Naive thymus-derived CD4-positive, alpha-beta T cell (primary cell): ENCODE results near the gene ISCU. TPM values are rescaled to one million over a fixed set of nuclear protein-coding genes. Genes with fewer than 3 reads are reported as not detected.
A peak's percentile ranks its signal among the peaks of the same experiment; 100 is the strongest.

Source experiments
- ATAC-seq: fragments of 150-1000 bp; cut with Tn5 transposase; 2 replicates; pipeline ENCODE4 v1.10.0; 2021; ENCODE audit warnings: mild to moderate bottlenecking, moderate library complexity
- CTCF ChIA-PET: fragments of 350-600 bp; sonication (Branson Sonifier 250); formaldehyde crosslinking; loops from one replicate; lab custom pipeline; 2021; ENCODE audit warnings: antibody characterized with exemption; lab: Charles Lee
- POLR2A ChIA-PET: fragments of 350-600 bp; sonication (Branson Sonifier 250); formaldehyde crosslinking; loops from one replicate; lab custom pipeline; 2021; ENCODE audit warnings: antibody characterized with exemption, inconsistent platforms; lab: Charles Lee
- DNase-seq, 9 donors: peaks; one replicate each; pipeline versions ENCODE4 v3.0.0 to v3.0.0-alpha.2; 2020 to 2022; ENCODE audit warnings: mixed read lengths in 1 of 9
- H3K27ac ChIP-seq: one replicate; pipeline ENCODE4 v1.7.0; 2013; ENCODE audit warnings: mild to moderate bottlenecking, low read depth, low read length, moderate library complexity
- H3K27me3 ChIP-seq, 2 donors: one replicate each; pipeline ENCODE4 v1.7.0; 2013; ENCODE audit warnings: low read length in 2 of 2, mild to moderate bottlenecking in 2 of 2, moderate library complexity in 2 of 2; ENCODE audit not compliant: control insufficient read depth in 2 of 2, insufficient read depth in 2 of 2
- H3K36me3 ChIP-seq, 3 experiments: 1 replicate in 2 of 3; 2 replicates in 1 of 3; pipeline ENCODE4 v1.7.0; 2013; ENCODE audit warnings: low read length in 3 of 3, mild to moderate bottlenecking in 3 of 3, moderate library complexity in 1 of 3; ENCODE audit not compliant: insufficient read depth in 3 of 3, control insufficient read depth in 2 of 3
- H3K4me1 ChIP-seq, 2 donors: one replicate each; pipeline ENCODE4 v1.7.0; 2013; ENCODE audit warnings: low read length in 2 of 2, mild to moderate bottlenecking in 2 of 2, moderate library complexity in 1 of 2; ENCODE audit not compliant: control insufficient read depth in 2 of 2, insufficient read depth in 2 of 2
- H3K4me3 ChIP-seq: 2 replicates; pipeline ENCODE4 v1.7.0; 2013; ENCODE audit warnings: mild to moderate bottlenecking, low read length
- H3K9me3 ChIP-seq, 3 experiments: 1 replicate in 2 of 3; 2 replicates in 1 of 3; pipeline ENCODE4 v1.7.0; 2013; ENCODE audit warnings: low read length in 3 of 3; ENCODE audit not compliant: control insufficient read depth in 2 of 3
- H3K27ac Mint-ChIP-seq, 9 donors: one replicate each; pipeline ENCODE4 v1.8.0; 2020 to 2022; ENCODE audit warnings: mixed read lengths in 9 of 9, mild to moderate bottlenecking in 8 of 9, moderate library complexity in 5 of 9, inconsistent platforms in 2 of 9
- H3K27me3 Mint-ChIP-seq, 5 donors: one replicate each; pipeline ENCODE4 v1.8.0; 2021 to 2022; ENCODE audit warnings: mixed read lengths in 5 of 5, mild to moderate bottlenecking in 1 of 5
- H3K36me3 Mint-ChIP-seq, 5 donors: one replicate each; pipeline ENCODE4 v1.8.0; 2020 to 2022; ENCODE audit warnings: mixed read lengths in 5 of 5, mild to moderate bottlenecking in 3 of 5, inconsistent platforms in 1 of 5
- H3K4me1 Mint-ChIP-seq, 7 donors: one replicate each; pipeline ENCODE4 v1.8.0; 2020 to 2022; ENCODE audit warnings: mixed read lengths in 7 of 7, mild to moderate bottlenecking in 3 of 7, inconsistent platforms in 1 of 7
- H3K4me3 Mint-ChIP-seq, 10 donors: one replicate each; pipeline ENCODE4 v1.8.0; 2020 to 2022; ENCODE audit warnings: mild to moderate bottlenecking in 10 of 10, mixed read lengths in 10 of 10, moderate library complexity in 6 of 10, inconsistent platforms in 2 of 10
- H3K9me3 Mint-ChIP-seq, 11 donors: one replicate each; pipeline ENCODE4 v1.8.0; 2020 to 2022; ENCODE audit warnings: mixed read lengths in 11 of 11, mild to moderate bottlenecking in 4 of 11, inconsistent platforms in 1 of 11, moderate library complexity in 1 of 11
- intact Hi-C, 2 donors: fragments of 100-400 bp; cut with micrococcal nuclease; formaldehyde crosslinking; loops; one replicate each; pipeline ENCODE4 v1.15.1; 2023
- polyA plus RNA-seq, 2 donors: library from polyadenylated mRNA; unstranded; fragments of 300-500 nt; fragmentation: Illumina TruSeq; gene quantifications; one replicate each; pipeline ENCODE4 v1.2.3, GENCODE V29; 2021
- total RNA-seq, 6 experiments: library from RNA in 5 of 6; stranded (reverse) in 5 of 6; gene quantifications; 1 replicate in 5 of 6; 2 replicates in 1 of 6; pipeline ENCODE4 v1.2.3 and lab custom pipeline; 2021 to 2026

The ISCU gene
- total and polyA plus RNA-seq, 7 experiments from 2014 or later, result 51.7 to 401 (median 197) TPM

DNA sequence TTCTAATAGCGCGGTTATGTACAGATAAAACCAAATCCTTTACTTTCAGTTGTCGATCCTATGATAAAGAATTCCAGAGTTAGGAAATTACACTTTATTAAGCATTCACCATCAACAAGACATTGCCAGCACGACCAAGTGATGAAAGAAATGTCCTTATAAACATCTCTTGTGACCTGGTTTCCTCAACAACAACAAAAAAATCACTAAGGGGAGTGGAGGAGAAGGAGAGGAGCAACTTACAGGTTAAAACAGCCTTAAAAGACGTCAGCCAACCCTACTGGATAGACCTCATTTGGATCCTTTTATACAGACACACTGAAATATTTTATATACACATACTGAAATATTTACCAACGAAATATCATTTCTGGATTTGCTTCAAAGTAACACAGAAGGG lies 24.2 kb upstream of the ISCU start:
- Mint-ChIP-seq H3K27ac (peak overlapping the region in 2 of 9 donors; percentile 3 to 20), H3K27me3 (no peaks in the 10 kb centered on the region), H3K36me3 (peaks cover 7 to 59% (median 18%) of the 10 kb centered on the region in 5 donors), H3K9me3 (no peaks in the 10 kb centered on the region), H3K4me3 (no peak overlapping the region), H3K4me1 (peaks cover 6 to 22% (median 15%) of the 10 kb centered on the region in 7 donors)
- intact Hi-C loops, result loop anchor here in 1 of 2 donors (2.0 kb wide), 1 partner anchor 15 kb away; no protein-coding TSS in a partner anchor
- POLR2A ChIA-PET, result no interaction called here
- H3K4me1 ChIP-seq, result no peaks in the 10 kb centered on the region
- DNase-seq (no peak), ATAC-seq (no peak)
- H3K27me3 ChIP-seq, result no peaks in the 10 kb centered on the region
- H3K4me3 ChIP-seq, result no peak overlapping the region
- CTCF ChIA-PET, result no interaction called here
- no peaks in the 10 kb centered on the region for H3K9me3 ChIP-seq
- H3K36me3 ChIP-seq, result peaks cover 21 to 64% (median 45%) of the 10 kb centered on the region in 3 experiments
- no peak overlapping the region for H3K27ac ChIP-seq

DNA sequence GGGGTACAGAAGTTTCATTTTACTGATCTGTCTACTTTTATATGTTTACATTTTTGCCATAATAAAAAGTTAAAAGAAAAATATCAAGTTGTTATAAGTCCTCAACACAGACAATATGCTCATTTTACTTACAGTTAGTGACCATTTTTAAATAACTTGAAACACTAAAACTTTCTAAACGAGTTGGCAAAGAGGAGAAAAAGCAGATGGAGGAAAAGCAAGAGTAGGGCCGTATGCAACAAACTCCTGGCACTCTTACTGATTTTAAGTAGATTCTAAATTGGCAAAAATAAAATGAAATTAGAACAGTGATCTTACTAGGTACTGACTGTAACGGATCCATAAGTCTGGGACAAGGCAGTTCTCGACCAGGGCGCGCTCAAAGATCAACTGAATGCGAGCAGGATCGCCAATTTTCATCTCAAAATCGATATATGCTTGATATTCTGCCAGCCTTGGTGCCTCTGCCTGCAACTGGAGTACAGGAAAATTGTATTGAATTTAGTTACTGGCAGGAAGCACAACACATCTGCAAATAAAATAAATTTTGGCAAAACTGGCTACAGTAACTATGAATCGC lies 23.7 kb upstream of the ISCU start:
- no peaks in the 10 kb centered on the region for H3K9me3 ChIP-seq
- H3K27ac ChIP-seq, result no peak overlapping the region
- peaks cover 23 to 64% (median 45%) of the 10 kb centered on the region in 3 experiments for H3K36me3 ChIP-seq
- Mint-ChIP-seq H3K27ac (peak overlapping the region in 2 of 9 donors; percentile 20 to 30), H3K27me3 (no peaks in the 10 kb centered on the region), H3K9me3 (no peaks in the 10 kb centered on the region), H3K4me1 (peaks cover 6 to 25% (median 16%) of the 10 kb centered on the region in 7 donors), H3K36me3 (peaks cover 7 to 62% (median 19%) of the 10 kb centered on the region in 5 donors), H3K4me3 (no peak overlapping the region)
- no peaks in the 10 kb centered on the region for H3K27me3 ChIP-seq
- no peak for DNase-seq
- no peak for ATAC-seq
- intact Hi-C loops, result loop anchor here in 1 of 2 donors (2.0 kb wide), 1 partner anchor 14 kb away; no protein-coding TSS in a partner anchor
- POLR2A ChIA-PET, result no interaction called here
- CTCF ChIA-PET, result no interaction called here
- no peaks in the 10 kb centered on the region for H3K4me1 ChIP-seq
- H3K4me3 ChIP-seq, result no peak overlapping the region

DNA sequence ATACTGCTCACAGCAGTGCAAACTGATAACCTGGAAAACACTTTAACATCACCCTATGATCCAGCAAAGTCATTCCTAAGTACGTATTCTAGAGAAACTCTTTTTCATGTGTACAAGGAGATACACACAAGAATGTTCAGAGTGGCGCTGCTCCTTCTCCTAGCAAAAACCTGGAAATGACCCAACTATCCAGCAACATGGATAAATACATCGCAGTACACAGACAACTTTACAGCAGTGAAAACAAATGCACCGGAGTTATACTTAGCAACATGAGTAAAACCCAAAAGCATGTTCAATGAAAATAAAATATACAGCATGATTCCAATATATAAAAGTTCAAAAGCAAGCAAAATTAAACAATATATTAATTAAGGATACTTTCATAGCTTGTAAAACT lies 20.1 kb upstream of the ISCU start:
- intact Hi-C loops, result no loop called here
- Mint-ChIP-seq H3K36me3 (peaks cover 15 to 52% (median 22%) of the 10 kb centered on the region in 5 donors), H3K9me3 (peaks cover 0 to 2% (median 0%) of the 10 kb centered on the region in 11 donors), H3K4me3 (no peak overlapping the region), H3K27ac (no peak overlapping the region), H3K27me3 (no peaks in the 10 kb centered on the region), H3K4me1 (peaks cover 14 to 30% (median 21%) of the 10 kb centered on the region in 7 donors)
- no peak overlapping the region for H3K4me3 ChIP-seq
- POLR2A ChIA-PET, result no interaction called here
- H3K4me1 ChIP-seq, result no peaks in the 10 kb centered on the region
- ATAC-seq (no peak), DNase-seq (no peak)
- no peaks in the 10 kb centered on the region for H3K27me3 ChIP-seq
- no peak overlapping the region for H3K27ac ChIP-seq
- peaks cover 25 to 66% (median 35%) of the 10 kb centered on the region in 3 experiments for H3K36me3 ChIP-seq
- CTCF ChIA-PET, result no interaction called here
- H3K9me3 ChIP-seq, result no peaks in the 10 kb centered on the region

DNA sequence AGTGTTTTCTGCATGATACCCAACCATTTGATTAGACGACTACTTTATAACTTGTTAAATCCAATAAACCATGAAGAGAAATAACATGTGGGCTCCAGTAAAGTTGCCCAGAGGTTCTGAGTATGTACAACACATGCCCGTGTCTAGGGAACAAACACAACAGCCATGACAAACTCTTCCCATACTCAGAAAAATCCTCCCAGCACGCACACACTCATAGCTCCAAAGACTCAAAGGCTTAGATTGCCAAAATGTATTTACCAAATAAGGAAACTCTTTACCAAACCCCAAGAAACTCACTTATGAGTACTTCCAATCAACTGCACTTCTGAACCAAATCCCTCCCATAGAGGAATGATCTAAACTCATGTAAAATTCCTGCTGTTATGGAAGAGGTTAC lies 18.7 kb upstream of the ISCU start:
- ChIA-PET CTCF (interaction anchor here (1.2 kb wide), 1 partner anchor 9 kb away, joined by 4 read pairs; no protein-coding TSS in a partner anchor), POLR2A (interaction anchor here (1.6 kb wide), 1 partner anchor 14 kb away, joined by 5 read pairs; no protein-coding TSS in a partner anchor)
- Mint-ChIP-seq H3K27me3 (no peaks in the 10 kb centered on the region), H3K4me3 (no peak overlapping the region), H3K9me3 (peaks cover 0 to 2% (median 0%) of the 10 kb centered on the region in 11 donors), H3K4me1 (peaks cover 10 to 38% (median 24%) of the 10 kb centered on the region in 7 donors), H3K36me3 (peaks cover 20 to 50% (median 24%) of the 10 kb centered on the region in 5 donors), H3K27ac (peak overlapping the region in 1 of 9 donors; percentile 30)
- Histone ChIP-seq H3K36me3 (peaks cover 25 to 67% (median 37%) of the 10 kb centered on the region in 3 experiments), H3K4me3 (no peak overlapping the region), H3K27ac (no peak overlapping the region), H3K4me1 (no peaks in the 10 kb centered on the region), H3K9me3 (no peaks in the 10 kb centered on the region), H3K27me3 (no peaks in the 10 kb centered on the region)
- DNase-seq, result no peak
- ATAC-seq, result no peak
- intact Hi-C loops, result no loop called here

DNA sequence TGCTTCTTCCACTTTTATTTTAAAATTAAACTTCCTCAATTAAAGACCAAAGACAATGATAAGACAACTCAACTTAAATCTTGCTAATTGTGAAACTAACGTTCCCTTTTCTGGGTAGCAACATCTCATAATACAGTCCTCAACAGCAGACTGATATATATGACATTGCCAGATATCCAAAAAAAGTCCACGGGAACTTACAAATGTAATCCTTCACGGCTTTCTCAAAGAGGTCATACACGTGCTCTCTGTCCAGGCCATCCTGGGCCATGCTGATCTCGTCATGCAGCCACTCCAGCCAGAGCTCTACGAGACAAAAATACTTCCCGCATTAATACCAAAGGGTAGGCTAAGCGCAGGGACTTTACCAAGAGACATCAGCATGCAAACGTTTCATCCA lies 14.7 kb upstream of the ISCU start:
- Histone ChIP-seq H3K4me3 (no peak overlapping the region), H3K9me3 (no peaks in the 10 kb centered on the region), H3K27me3 (no peaks in the 10 kb centered on the region), H3K36me3 (peaks cover 25 to 63% (median 35%) of the 10 kb centered on the region in 3 experiments), H3K4me1 (peaks cover 0 to 6% of the 10 kb centered on the region in 2 donors), H3K27ac (no peak overlapping the region)
- Mint-ChIP-seq H3K36me3 (peaks cover 20 to 40% (median 25%) of the 10 kb centered on the region in 5 donors), H3K27ac (no peak overlapping the region), H3K27me3 (no peaks in the 10 kb centered on the region), H3K9me3 (peaks cover 0 to 2% (median 0%) of the 10 kb centered on the region in 11 donors), H3K4me1 (peaks cover 20 to 55% (median 46%) of the 10 kb centered on the region in 7 donors), H3K4me3 (no peak overlapping the region)
- intact Hi-C loops, result no loop called here
- CTCF ChIA-PET, result no interaction called here
- peak; percentile 16 for ATAC-seq
- no peak for DNase-seq
- POLR2A ChIA-PET, result no interaction called here

DNA sequence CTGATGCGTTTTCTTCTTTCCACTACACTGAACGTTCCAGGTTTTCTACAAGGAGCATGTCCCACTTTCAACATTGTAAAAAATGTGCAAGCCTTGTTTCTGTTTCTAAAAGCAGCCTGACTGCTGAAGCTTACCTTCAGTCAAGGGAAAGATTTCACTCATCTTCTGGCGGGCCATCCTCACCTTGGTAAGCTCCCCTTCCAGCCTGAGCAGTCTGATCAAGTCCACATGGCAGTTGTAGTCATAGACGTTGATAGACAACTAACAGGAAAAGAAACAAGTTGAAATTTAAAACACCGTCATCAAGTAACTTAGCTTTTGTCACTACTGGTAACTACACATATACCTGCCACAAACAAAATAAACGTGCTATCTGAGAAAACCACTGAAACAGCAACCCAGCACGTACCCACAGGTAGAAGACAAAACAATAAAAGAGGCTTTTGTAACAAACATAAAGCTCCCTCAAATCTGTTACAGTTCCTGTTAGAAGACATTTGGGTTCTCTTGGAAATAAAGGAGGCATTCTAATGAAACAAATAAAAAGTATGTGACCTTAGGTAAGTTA lies 13.4 kb upstream of the ISCU start:
- H3K36me3 Mint-ChIP-seq, result peaks cover 12 to 29% (median 21%) of the 10 kb centered on the region in 5 donors
- intact Hi-C loops, result no loop called here
- ChIA-PET POLR2A (no interaction called here), CTCF (interaction anchor here (0.6 to 0.7 kb wide), 2 partner anchors 298 to 1552 kb away, joined by 3 read pairs; no protein-coding TSS in a partner anchor)
- no peaks in the 10 kb centered on the region for H3K9me3 ChIP-seq
- peaks cover 0 to 2% (median 0%) of the 10 kb centered on the region in 11 donors for H3K9me3 Mint-ChIP-seq
- DNase-seq, result no peak
- no peak overlapping the region for H3K27ac ChIP-seq
- no peak overlapping the region for H3K4me3 Mint-ChIP-seq
- H3K27me3 Mint-ChIP-seq, result no peaks in the 10 kb centered on the region
- H3K27ac Mint-ChIP-seq, result peak overlapping the region in 2 of 9 donors; percentile 21 to 64
- H3K36me3 ChIP-seq, result peaks cover 19 to 51% (median 22%) of the 10 kb centered on the region in 3 experiments
- no peak overlapping the region for H3K4me3 ChIP-seq
- H3K4me1 Mint-ChIP-seq, result peaks cover 31 to 64% (median 54%) of the 10 kb centered on the region in 7 donors
- ATAC-seq, result no peak
- no peaks in the 10 kb centered on the region for H3K27me3 ChIP-seq
- peaks cover 0 to 14% of the 10 kb centered on the region in 2 donors for H3K4me1 ChIP-seq
